ENCODE results near the gene SLC26A3.

The SLC26A3 gene

DNA sequence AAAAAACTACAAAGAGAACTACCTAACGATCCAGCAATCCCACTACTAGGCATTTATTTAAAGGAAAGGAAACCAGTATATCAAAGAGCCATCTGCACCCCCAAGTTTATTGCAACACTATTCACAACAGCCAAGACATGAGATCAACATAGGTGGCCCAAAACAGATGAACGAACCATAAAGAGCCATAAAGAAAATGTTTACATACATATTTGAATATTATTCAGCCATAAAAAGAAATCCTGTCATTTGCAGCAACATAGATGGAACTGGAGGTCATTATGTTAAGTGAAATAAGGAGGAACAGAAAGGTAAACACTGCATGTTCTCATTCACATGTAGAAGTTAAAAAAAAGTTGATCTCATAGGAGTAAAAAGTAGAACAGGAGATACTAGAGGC is 15.6 kb upstream of the SLC26A3 start:
- Histone ChIP-seq H3K9me2 (ENCODE audit: low read depth, low read length) (no peaks in the 10 kb centered on the region), H3K4me1 (ENCODE audit: insufficient read depth, low read length, severe bottlenecking) (no peaks in the 10 kb centered on the region), H3K27me3 (ENCODE audit: insufficient read depth, low read length) (no peaks in the 10 kb centered on the region), H3K4me2 (ENCODE audit: low read length) (no peak overlapping the region), H3K27ac (ENCODE audit: low read depth, low read length, poor library complexity, severe bottlenecking) (no peak overlapping the region), H3K4me3 (ENCODE audit: low read depth, low read length, poor library complexity, severe bottlenecking) (no peak overlapping the region), H3K79me2 (ENCODE audit: insufficient read depth, low read length) (no peaks in the 10 kb centered on the region), H2AFZ (ENCODE audit: low read length) (no peak overlapping the region), H3K36me3 (ENCODE audit: insufficient read depth, low read length) (no peaks in the 10 kb centered on the region), H3K9me3 (ENCODE audit: low read length) (no peaks in the 10 kb centered on the region), H3F3A (ENCODE audit: insufficient read depth, low read length) (no peaks in the 10 kb centered on the region), H3K9ac (ENCODE audit: low read length) (no peak overlapping the region), H4K20me1 (ENCODE audit: insufficient read depth, low read length) (no peaks in the 10 kb centered on the region)
- no peak for TF ChIP-seq EZH2 (IDR thresholded peaks at IDR 0.05; ENCODE audit: borderline replicate concordance, low read length)
- TF ChIP-seq, protein P1, sequence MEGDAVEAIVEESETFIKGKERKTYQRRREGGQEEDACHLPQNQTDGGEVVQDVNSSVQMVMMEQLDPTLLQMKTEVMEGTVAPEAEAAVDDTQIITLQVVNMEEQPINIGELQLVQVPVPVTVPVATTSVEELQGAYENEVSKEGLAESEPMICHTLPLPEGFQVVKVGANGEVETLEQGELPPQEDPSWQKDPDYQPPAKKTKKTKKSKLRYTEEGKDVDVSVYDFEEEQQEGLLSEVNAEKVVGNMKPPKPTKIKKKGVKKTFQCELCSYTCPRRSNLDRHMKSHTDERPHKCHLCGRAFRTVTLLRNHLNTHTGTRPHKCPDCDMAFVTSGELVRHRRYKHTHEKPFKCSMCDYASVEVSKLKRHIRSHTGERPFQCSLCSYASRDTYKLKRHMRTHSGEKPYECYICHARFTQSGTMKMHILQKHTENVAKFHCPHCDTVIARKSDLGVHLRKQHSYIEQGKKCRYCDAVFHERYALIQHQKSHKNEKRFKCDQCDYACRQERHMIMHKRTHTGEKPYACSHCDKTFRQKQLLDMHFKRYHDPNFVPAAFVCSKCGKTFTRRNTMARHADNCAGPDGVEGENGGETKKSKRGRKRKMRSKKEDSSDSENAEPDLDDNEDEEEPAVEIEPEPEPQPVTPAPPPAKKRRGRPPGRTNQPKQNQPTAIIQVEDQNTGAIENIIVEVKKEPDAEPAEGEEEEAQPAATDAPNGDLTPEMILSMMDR (IDR thresholded peaks at IDR 0.05; ENCODE audit: low read length) = no peak

GRCh38 chr7:107816011-107816566 is 13.1 kb upstream of the SLC26A3 start:
- no peaks in the 10 kb centered on the region for H4K20me1 ChIP-seq (ENCODE audit: insufficient read depth, low read length)
- no peaks in the 10 kb centered on the region for H3K4me1 ChIP-seq (ENCODE audit: insufficient read depth, low read length, severe bottlenecking)
- no peaks in the 10 kb centered on the region for H3K36me3 ChIP-seq (ENCODE audit: insufficient read depth, low read length)
- H3K27ac ChIP-seq (ENCODE audit: low read depth, low read length, poor library complexity, severe bottlenecking) = no peak overlapping the region
- H3K4me3 ChIP-seq (ENCODE audit: low read depth, low read length, poor library complexity, severe bottlenecking) = no peak overlapping the region
- TF ChIP-seq EZH2 (IDR thresholded peaks at IDR 0.05; ENCODE audit: borderline replicate concordance, low read length) = no peak
- TF ChIP-seq, protein P1 (IDR thresholded peaks at IDR 0.05; ENCODE audit: low read length) = no peak
- H3K9me2 ChIP-seq (ENCODE audit: low read depth, low read length) = no peaks in the 10 kb centered on the region
- H3K9me3 ChIP-seq (ENCODE audit: low read length) = no peaks in the 10 kb centered on the region
- H3K9ac ChIP-seq (ENCODE audit: low read length) = no peak overlapping the region
- no peaks in the 10 kb centered on the region for H3K27me3 ChIP-seq (ENCODE audit: insufficient read depth, low read length)
- H2AFZ ChIP-seq (ENCODE audit: low read length) = no peak overlapping the region
- H3F3A ChIP-seq (ENCODE audit: insufficient read depth, low read length) = no peaks in the 10 kb centered on the region
- no peak overlapping the region for H3K4me2 ChIP-seq (ENCODE audit: low read length)
- H3K79me2 ChIP-seq (ENCODE audit: insufficient read depth, low read length) = no peaks in the 10 kb centered on the region

GRCh38 chr7:107815254-107815882 is 12.3 kb upstream of the SLC26A3 start:
- Histone ChIP-seq H4K20me1 (ENCODE audit: insufficient read depth, low read length) (no peaks in the 10 kb centered on the region), H3K4me1 (ENCODE audit: insufficient read depth, low read length, severe bottlenecking) (no peaks in the 10 kb centered on the region), H3K4me3 (ENCODE audit: low read depth, low read length, poor library complexity, severe bottlenecking) (no peak overlapping the region), H3K36me3 (ENCODE audit: insufficient read depth, low read length) (no peaks in the 10 kb centered on the region), H3K79me2 (ENCODE audit: insufficient read depth, low read length) (no peaks in the 10 kb centered on the region), H3F3A (ENCODE audit: insufficient read depth, low read length) (no peaks in the 10 kb centered on the region), H3K27me3 (ENCODE audit: insufficient read depth, low read length) (no peaks in the 10 kb centered on the region), H3K9me3 (ENCODE audit: low read length) (no peaks in the 10 kb centered on the region), H3K4me2 (ENCODE audit: low read length) (no peak overlapping the region), H2AFZ (ENCODE audit: low read length) (no peak overlapping the region), H3K9me2 (ENCODE audit: low read depth, low read length) (no peaks in the 10 kb centered on the region), H3K9ac (ENCODE audit: low read length) (no peak overlapping the region), H3K27ac (ENCODE audit: low read depth, low read length, poor library complexity, severe bottlenecking) (no peak overlapping the region)
- TF ChIP-seq, protein P1 (IDR thresholded peaks at IDR 0.05; ENCODE audit: low read length) = no peak
- no peak for TF ChIP-seq EZH2 (IDR thresholded peaks at IDR 0.05; ENCODE audit: borderline replicate concordance, low read length)

All from OCI-LY1 (cell line).